K562 (cell line): ENCODE measurements around the gene HNRNPU. TPM values are rescaled to one million over a fixed set of nuclear protein-coding genes. Genes with fewer than 3 reads are reported as not detected.
A peak's percentile ranks its signal among the peaks of the same experiment; 100 is the strongest.

Experiments
- BRCA1 ChIP-seq, 2 experiments: fragments of 450-650 bp in 1 of 2; sonication (generic) in 1 of 2; formaldehyde crosslinking in 1 of 2; IDR thresholded peaks; 2 replicates each; pipeline versions ENCODE4 v1.5.0 to v1.6.1; 2017 to 2020; ENCODE audit warnings: mild to moderate bottlenecking in 1 of 2, missing genetic modification reagents in 1 of 2
- BRD9 ChIP-seq: fragments of 450-650 bp; IDR thresholded peaks from 2 replicates; pipeline ENCODE4 v1.6.1; 2018; ENCODE audit warnings: low read depth; ENCODE audit not compliant: partially characterized antibody
- GATAD2A ChIP-seq: fragments of 450-650 bp; IDR thresholded peaks from 2 replicates; pipeline ENCODE4 v1.6.1; 2017
- LEF1 ChIP-seq: fragments of 450-650 bp; IDR thresholded peaks from 2 replicates; pipeline ENCODE4 v1.6.1; 2016; ENCODE audit warnings: mild to moderate bottlenecking
- MAFK ChIP-seq: IDR thresholded peaks from 2 replicates; pipeline ENCODE4 v1.6.1; 2011; ENCODE audit warnings: low read length, improper control_type of control experiment
- NR1H2 ChIP-seq: sonication (generic); formaldehyde crosslinking; IDR thresholded peaks from 2 replicates; pipeline ENCODE4 v1.4.0; 2020; ENCODE audit warnings: mild to moderate bottlenecking, missing genetic modification reagents
- PBX2 ChIP-seq, 2 experiments: IDR thresholded peaks in 1 of 2; conservative IDR thresholded peaks in 1 of 2; 2 replicates each; pipeline ENCODE4 v1.6.1; 2016; ENCODE audit warnings: low read depth in 2 of 2, mild to moderate bottlenecking in 1 of 2, missing compliant biosample characterization in 1 of 2, missing genetic modification characterization in 1 of 2, moderate library complexity in 1 of 2
- POLR2AphosphoS2 ChIP-seq: IDR thresholded peaks from 2 replicates; pipeline ENCODE4 v1.6.1; 2012; ENCODE audit warnings: low read length, improper control_type of control experiment
- PPARD ChIP-seq: fragments of 250-450 bp; sonication (Bioruptor Pico); IDR thresholded peaks from 2 replicates; pipeline ENCODE4 v1.8.0; 2022; ENCODE audit warnings: inconsistent platforms, mild to moderate bottlenecking, moderate library complexity
- RBM15 ChIP-seq: fragments of 200-400 bp; formaldehyde crosslinking; IDR thresholded peaks from 2 replicates; pipeline ENCODE4 v1.6.1; 2018; ENCODE audit warnings: mild to moderate bottlenecking, low read length, moderate library complexity; ENCODE audit not compliant: insufficient read depth
- RBM22 ChIP-seq: fragments of 200-400 bp; formaldehyde crosslinking; IDR thresholded peaks from 2 replicates; pipeline ENCODE4 v1.6.1; 2018; ENCODE audit warnings: low read length, low read depth; ENCODE audit not compliant: poor library complexity, severe bottlenecking
- SAFB ChIP-seq: fragments of 200-400 bp; formaldehyde crosslinking; IDR thresholded peaks from 2 replicates; pipeline ENCODE4 v1.6.1; 2017; ENCODE audit warnings: low read depth, low read length, borderline replicate concordance
- TBL1XR1 ChIP-seq, 2 experiments: IDR thresholded peaks; 2 replicates each; pipeline ENCODE4 v1.6.1; 2012; ENCODE audit warnings: improper control_type of control experiment in 2 of 2, low read length in 2 of 2, mild to moderate bottlenecking in 1 of 2
- ZC3H4 ChIP-seq: sonication (generic); formaldehyde crosslinking; IDR thresholded peaks from 2 replicates; pipeline ENCODE4 v1.9.0; 2021; ENCODE audit warnings: missing genetic modification reagents, borderline replicate concordance
- ZNF212 ChIP-seq: fragments of 450-650 bp; formaldehyde crosslinking; IDR thresholded peaks from 2 replicates; pipeline ENCODE4 v1.4.0; 2020; ENCODE audit warnings: mild to moderate bottlenecking
- ZNF384 ChIP-seq: IDR thresholded peaks from 2 replicates; pipeline ENCODE4 v1.6.1; 2012; ENCODE audit warnings: low read depth, low read length, improper control_type of control experiment
- ZNF41 ChIP-seq: fragments of 250-450 bp; sonication (Bioruptor Pico); conservative IDR thresholded peaks from 2 replicates; pipeline ENCODE4 v1.4.0; 2020; ENCODE audit warnings: mild to moderate bottlenecking
- ZNF583 ChIP-seq: fragments of 250-450 bp; sonication (Bioruptor Pico); IDR thresholded peaks from 2 replicates; pipeline ENCODE4 v1.4.0; 2020
- polyA plus RNA-seq, 8 experiments: library from polyadenylated mRNA; depleted of rRNA in 4 of 8; stranded (reverse) in 5 of 8; unstranded in 3 of 8; fragments of >200 nt; fragmentation: Nextera tagmentation in 2 of 8; fragmentation: Illumina TruSeq in 1 of 8; extraction: Ambion mirVana in 2 of 8; extraction: Trizol in 1 of 8; gene quantifications; 2 replicates each; pipeline versions ENCODE4 v1.2.1 to v1.2.3, GENCODE V29; 2011 to 2014; ENCODE audit warnings: inconsistent platforms in 1 of 8, missing spikeins in 1 of 8
- total RNA-seq, 7 experiments: library from RNA; depleted of rRNA in 6 of 7; stranded (reverse); fragments of >200 nt in 6 of 7; fragmentation: Illumina TruSeq in 2 of 7; extraction: Trizol in 2 of 7; gene quantifications; 2 replicates each; pipeline versions ENCODE4 v1.2.1 to v1.2.3, GENCODE V29; 2011 to 2021; ENCODE audit warnings: low replicate concordance in 1 of 7
- TF ChIP-seq, protein P1 (sequence below): fragments of 450-650 bp; formaldehyde crosslinking; IDR thresholded peaks from 2 replicates; pipeline ENCODE4 v1.4.0; 2022; ENCODE audit warnings: missing genetic modification characterization
- TF ChIP-seq, protein P2 (sequence below): fragments of 450-650 bp; formaldehyde crosslinking; conservative IDR thresholded peaks from 2 replicates; pipeline ENCODE4 v1.4.0; 2022; ENCODE audit warnings: mild to moderate bottlenecking, missing genetic modification characterization
- TF ChIP-seq, protein P3 (sequence below), 2 experiments: IDR thresholded peaks; 2 replicates each; pipeline ENCODE4 v1.6.1; 2011; ENCODE audit warnings: borderline replicate concordance in 1 of 2, control low read depth in 1 of 2, low read depth in 1 of 2, low read length in 1 of 2, mild to moderate bottlenecking in 1 of 2, mixed read lengths in 1 of 2, moderate library complexity in 1 of 2; ENCODE audit not compliant: insufficient read depth in 1 of 2, insufficient read length in 1 of 2, poor library complexity in 1 of 2, severe bottlenecking in 1 of 2; ENCODE audit errors: extremely low read depth in 1 of 2

HNRNPU gene
- total and polyA plus RNA-seq, 9 of the 15 experiments (the other 6 are each of a cell fraction or from before 2014, with no cell fraction given): 159 to 777 (median 577) TPM

DNA sequence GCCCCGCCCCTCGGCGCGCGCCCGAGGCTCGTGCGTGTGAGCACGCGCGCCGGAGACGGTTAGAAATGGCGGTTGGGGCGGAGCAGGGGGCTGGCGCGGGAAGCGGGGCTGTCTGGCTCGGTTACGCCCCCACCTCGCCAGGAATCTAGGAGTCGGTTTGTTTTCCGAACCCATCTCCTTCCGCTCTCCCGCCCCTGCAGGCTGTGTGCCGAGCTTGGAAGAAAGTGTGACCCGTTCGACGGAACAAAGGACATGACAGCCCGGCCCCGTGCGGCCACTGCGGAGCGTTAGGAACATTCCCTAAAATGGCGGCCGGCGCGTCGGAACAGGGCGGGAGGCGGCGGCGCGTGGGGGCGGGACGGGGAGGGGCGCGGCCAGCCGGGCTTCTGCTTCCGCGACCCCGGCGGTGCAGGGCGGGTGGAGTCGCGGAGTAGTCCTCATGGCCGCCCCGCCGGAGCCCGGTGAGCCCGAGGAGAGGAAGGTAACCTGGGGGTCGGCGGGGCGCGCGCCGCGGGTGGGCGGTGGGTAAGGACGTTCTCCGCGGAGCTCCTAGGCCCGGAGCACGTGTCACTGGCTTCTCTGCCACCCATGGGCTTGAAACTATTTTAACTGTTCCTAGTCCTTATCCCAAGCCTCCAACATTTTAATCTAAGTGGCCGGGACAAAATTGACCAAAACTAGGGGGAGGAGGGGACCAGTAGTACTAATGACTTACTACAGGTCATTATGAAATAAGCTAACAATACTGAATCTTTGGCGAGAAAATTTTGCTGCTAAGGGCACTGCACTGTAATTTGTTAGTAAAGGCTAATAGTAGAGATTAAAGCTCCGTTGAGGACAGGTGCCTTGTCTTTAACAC, 28.8 kb downstream of the HNRNPU start, which contains the start of gene COX20 (continued):
- TF ChIP-seq RBM15: no peak
- no peak; the same call in 1 of the 2 replicates for TF ChIP-seq ZNF583 (CRISPR knock-in tag)
- TF ChIP-seq MAFK: no peak
- peak; percentile 34; the same call in 1 of the 2 replicates for TF ChIP-seq LEF1
- 0 out of 2 replicates have a peak, but pooled peaks have one; percentile 45 for TF ChIP-seq ZNF212 (CRISPR knock-in tag)
- no peak for TF ChIP-seq BRCA1 (IDR thresholded peaks at IDR 0.05)
- TF ChIP-seq BRCA1 (CRISPR knock-in tag; IDR thresholded peaks at IDR 0.05): no peak
- TF ChIP-seq SAFB: no peak
- TF ChIP-seq ZC3H4: no peak
- TF ChIP-seq POLR2AphosphoS2: peak; percentile 94
- TF ChIP-seq ZNF41 (CRISPR knock-in tag): no peak; the same call in 1 of the 2 replicates
- no peak for TF ChIP-seq GATAD2A
- TF ChIP-seq ZNF384: no peak
- peak; percentile 84 for TF ChIP-seq RBM22
- TF ChIP-seq PBX2 (CRISPR knock-in tag; IDR thresholded peaks at IDR 0.05; ENCODE audit: low read depth): no peak
- TF ChIP-seq PBX2 (tag; conservative IDR thresholded peaks at IDR 0.05; ENCODE audit: low read depth): no peak
- no peak for TF ChIP-seq BRD9
- no peak for TF ChIP-seq NR1H2 (CRISPR knock-in tag)
- TF ChIP-seq, protein P1, sequence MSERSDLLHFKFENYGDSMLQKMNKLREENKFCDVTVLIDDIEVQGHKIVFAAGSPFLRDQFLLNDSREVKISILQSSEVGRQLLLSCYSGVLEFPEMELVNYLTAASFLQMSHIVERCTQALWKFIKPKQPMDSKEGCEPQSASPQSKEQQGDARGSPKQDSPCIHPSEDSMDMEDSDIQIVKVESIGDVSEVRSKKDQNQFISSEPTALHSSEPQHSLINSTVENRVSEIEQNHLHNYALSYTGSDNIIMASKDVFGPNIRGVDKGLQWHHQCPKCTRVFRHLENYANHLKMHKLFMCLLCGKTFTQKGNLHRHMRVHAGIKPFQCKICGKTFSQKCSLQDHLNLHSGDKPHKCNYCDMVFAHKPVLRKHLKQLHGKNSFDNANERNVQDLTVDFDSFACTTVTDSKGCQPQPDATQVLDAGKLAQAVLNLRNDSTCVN (CRISPR knock-in tag): peak; percentile 76
- peak in 1 of 2 experiments; percentile 2; a peak in 1 of 4 replicates for TF ChIP-seq TBL1XR1 (IDR thresholded peaks at IDR 0.05; ENCODE audit: low read length in 2 of 2)
- TF ChIP-seq, protein P2, sequence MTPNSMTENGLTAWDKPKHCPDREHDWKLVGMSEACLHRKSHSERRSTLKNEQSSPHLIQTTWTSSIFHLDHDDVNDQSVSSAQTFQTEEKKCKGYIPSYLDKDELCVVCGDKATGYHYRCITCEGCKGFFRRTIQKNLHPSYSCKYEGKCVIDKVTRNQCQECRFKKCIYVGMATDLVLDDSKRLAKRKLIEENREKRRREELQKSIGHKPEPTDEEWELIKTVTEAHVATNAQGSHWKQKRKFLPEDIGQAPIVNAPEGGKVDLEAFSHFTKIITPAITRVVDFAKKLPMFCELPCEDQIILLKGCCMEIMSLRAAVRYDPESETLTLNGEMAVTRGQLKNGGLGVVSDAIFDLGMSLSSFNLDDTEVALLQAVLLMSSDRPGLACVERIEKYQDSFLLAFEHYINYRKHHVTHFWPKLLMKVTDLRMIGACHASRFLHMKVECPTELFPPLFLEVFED (CRISPR knock-in tag): peak; percentile 79
- TF ChIP-seq PPARD (CRISPR knock-in tag): no peak
- TF ChIP-seq, protein P3, sequence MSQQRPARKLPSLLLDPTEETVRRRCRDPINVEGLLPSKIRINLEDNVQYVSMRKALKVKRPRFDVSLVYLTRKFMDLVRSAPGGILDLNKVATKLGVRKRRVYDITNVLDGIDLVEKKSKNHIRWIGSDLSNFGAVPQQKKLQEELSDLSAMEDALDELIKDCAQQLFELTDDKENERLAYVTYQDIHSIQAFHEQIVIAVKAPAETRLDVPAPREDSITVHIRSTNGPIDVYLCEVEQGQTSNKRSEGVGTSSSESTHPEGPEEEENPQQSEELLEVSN (IDR thresholded peaks at IDR 0.05; ENCODE audit: borderline replicate concordance in 1 of 2, extremely low read depth in 1 of 2, insufficient read depth in 1 of 2, insufficient read length in 1 of 2, low read depth in 1 of 2, low read length in 1 of 2, poor library complexity in 1 of 2, severe bottlenecking in 1 of 2): peak in 1 of 2 experiments; percentile 75
